Measurements from ENCODE around the gene SLC24A5.

SLC24A5 gene

DNA sequence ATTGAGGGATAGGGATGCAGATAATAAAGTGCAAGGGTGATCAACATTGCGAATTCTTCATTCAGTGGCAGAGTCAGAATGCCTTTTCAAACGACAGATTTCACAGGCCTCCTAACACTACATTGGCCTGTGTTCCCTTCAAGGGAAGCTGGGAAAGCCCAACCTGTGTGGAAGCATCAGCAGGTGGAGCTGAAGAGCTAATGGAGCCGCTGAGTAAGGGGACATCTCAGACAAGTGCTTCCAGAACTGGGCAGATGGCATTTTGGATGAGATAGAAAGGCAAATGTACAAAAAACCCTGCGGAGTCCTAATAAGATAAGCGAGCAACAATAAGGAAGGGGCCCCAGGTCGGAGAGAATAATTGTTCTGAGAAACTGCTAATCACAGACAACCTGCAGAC lies 8.5 kb upstream of the SLC24A5 start:
- no peak for DNase-seq (ENCODE audit: low read depth in 2 of 2)

GRCh38 chr15:48119277-48119676 lies 1.5 kb upstream of the SLC24A5 start:
- no peak for DNase-seq (ENCODE audit: low read depth in 2 of 2)

- no peak for DNase-seq (ENCODE audit: low read depth in 2 of 2)
Measured at GRCh38 chr15:48121849-48122248, 1.1 kb downstream of the SLC24A5 start.

GRCh38 chr15:48126667-48127355 lies 6.0 kb downstream of the SLC24A5 start:
- DNase-seq (ENCODE audit: low read depth in 2 of 2): no peak

DNA sequence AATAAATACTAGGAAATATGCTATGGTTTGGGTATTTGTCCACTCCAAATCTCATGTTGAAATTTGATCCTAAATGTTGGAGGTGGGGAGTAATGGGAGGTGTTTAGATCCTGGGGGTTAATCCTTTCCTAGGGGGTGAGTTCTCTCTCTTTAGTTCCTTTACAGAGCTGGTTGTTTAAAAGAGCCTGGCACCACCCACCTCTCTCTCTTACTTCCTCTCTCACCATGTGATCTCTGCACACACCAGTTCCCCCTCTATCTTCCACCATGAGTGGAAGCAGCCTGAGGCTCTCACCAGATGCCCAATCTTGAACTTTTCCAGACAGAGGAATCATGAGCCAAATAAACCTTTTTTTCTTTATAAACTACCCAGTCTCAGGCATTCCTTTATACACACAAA lies 10.5 kb downstream of the SLC24A5 start:
- no peak for DNase-seq (ENCODE audit: low read depth in 2 of 2)

GRCh38 chr15:48132874-48133273 lies 12.1 kb downstream of the SLC24A5 start:
- DNase-seq (ENCODE audit: low read depth in 2 of 2): no peak

GRCh38 chr15:48143856-48144255 lies 23.1 kb downstream of the SLC24A5 start:
- no peak for DNase-seq (ENCODE audit: low read depth in 2 of 2)

DNA sequence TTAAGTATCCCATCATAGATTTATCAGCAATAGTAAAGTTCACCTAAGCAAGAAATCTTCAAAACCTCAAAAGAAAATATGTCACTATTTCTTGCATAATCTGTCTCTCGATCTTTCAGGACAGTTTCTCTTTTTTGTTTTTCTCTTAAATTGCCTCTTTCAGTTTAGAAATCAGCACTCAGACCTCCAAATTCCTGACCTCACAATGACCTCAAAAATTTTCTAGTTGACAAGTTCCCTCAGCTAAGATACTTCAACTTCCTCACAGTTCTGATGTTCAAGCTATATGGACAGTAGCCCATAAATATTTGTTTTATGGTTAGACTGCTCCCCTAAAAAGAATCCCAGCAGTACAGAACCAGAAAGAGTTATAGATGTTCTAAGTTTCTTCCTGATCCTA lies 24.1 kb downstream of the SLC24A5 start:
- DNase-seq (ENCODE audit: low read depth in 2 of 2): no peak

DNA sequence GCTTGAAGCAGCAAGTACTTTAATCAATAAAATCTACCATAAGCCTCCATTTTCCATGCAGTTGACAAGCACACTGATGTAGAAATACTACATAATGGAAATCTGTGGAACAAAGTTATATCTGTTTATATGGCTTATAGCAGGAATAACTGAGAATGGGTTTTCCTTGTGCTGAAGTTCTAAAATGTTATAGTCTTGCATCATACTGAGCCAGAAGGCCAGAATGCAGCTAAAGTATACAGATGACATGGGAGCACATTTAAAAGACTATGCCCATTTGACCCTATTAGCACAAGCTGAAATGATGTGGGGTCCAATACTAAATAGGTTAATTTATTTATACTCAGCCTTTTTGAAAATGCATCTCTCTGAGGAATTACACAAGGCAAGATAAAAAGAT lies 25.1 kb downstream of the SLC24A5 start:
- DNase-seq (ENCODE audit: low read depth in 2 of 2): no peak

DNA sequence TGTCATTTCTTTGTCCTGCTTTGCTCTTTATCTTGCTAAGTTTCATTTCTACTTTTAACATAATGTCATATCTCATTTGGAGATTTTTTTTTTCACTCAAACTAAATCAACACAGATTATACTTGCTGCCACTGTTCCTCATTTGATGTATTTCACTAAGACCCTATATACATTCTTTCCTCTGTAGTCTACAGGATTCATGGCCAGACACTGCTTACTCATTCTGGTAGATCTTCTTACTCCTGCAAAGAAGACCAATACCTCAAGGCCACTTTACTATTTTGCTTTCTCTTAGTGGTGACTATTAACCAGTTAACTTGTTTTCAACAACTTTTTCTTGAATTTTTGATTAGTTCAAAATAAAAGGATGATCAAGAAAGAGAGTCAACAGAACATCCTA lies 26.6 kb downstream of the SLC24A5 start:
- no peak for DNase-seq (ENCODE audit: low read depth in 2 of 2)

- no peak for DNase-seq (ENCODE audit: low read depth in 2 of 2)
Measured at GRCh38 chr15:48149858-48150257, 29.1 kb downstream of the SLC24A5 start.

DNA sequence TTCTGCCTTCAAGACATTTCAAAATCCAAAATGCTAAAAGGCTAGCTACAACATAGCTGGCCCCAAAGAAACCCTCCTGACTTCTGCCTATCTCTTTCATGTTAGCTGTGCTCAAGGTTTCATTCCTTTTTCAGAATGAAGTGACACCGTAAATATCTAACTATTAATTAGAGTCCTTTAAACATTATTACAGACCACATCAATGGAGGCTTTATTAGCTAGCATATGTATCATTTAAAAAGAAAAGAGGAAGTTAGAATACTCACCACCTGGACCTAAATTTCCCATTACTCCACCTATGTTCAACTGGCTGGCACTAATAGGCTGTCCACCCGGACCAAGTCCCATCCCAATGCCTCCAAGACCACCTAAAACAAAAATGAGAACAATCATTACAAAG lies 32.7 kb downstream of the SLC24A5 start:
- DNase-seq (ENCODE audit: low read depth in 2 of 2): no peak

DNA sequence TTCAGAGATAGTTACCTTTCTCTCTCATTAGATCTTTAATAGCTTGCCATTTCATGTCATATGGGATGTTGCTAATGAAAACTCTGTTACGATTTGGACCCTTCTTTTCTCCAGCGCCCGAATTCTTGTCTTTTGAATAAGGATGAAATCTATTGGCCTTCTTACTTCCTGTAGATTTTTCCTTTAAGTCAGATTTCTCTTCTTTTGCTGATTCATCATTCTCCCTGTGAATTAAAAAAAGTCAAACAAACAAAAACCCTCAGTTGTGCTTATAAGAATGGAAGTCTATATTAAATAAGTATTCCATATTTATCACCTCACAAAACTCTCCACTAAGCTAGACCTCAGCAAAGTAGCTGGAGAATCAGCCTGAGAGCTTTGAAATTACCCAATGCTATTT lies 47.8 kb downstream of the SLC24A5 start:
- DNase-seq (ENCODE audit: low read depth in 2 of 2): no peak

- no peak for DNase-seq (ENCODE audit: low read depth in 2 of 2)
Measured at GRCh38 chr15:48170981-48171380, 50.2 kb downstream of the SLC24A5 start.

GRCh38 chr15:48175126-48175525 lies 54.3 kb downstream of the SLC24A5 start:
- DNase-seq (ENCODE audit: low read depth in 2 of 2): no peak

GRCh38 chr15:48176112-48176511 lies 55.3 kb downstream of the SLC24A5 start:
- no peak for DNase-seq (ENCODE audit: low read depth in 2 of 2)

- no peak for DNase-seq (ENCODE audit: low read depth in 2 of 2)
Measured at GRCh38 chr15:48176957-48177356, 56.2 kb downstream of the SLC24A5 start.

GRCh38 chr15:48177383-48177765 lies 56.6 kb downstream of the SLC24A5 start:
- DNase-seq (ENCODE audit: low read depth in 2 of 2): no peak

- DNase-seq (ENCODE audit: low read depth in 2 of 2): peak; percentile 58 to 61
Measured at GRCh38 chr15:48177766-48178647, 57.2 kb downstream of the SLC24A5 start, which contains the start of gene MYEF2. Gene MYEF2, minus strand, starts transcription at chr15:48178295. Its CDS starts 58 bp downstream, at chr15:48178237.

GRCh38 chr15:48178648-48178931 lies 57.8 kb downstream of the SLC24A5 start:
- no peak for DNase-seq (ENCODE audit: low read depth in 2 of 2)

DNA sequence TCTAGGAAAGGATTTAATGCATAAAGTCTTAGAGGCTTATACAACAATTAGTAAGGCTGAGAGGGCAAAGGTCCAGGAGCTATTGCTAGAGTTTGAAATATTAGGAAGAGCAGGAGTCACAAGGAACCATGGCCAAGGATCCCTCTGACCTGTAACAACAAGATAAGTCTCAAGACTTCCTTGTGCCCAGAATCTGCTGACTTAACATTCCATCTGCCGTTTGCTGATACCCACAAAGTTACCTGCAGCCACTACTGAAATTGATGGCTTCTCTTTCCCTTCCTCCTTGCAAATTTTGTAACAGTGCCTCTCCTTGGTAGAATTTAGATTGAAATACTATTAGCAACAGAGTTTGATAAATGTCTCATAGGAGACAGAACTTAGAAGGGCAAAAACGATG lies 62.0 kb downstream of the SLC24A5 start:
- no peak for DNase-seq (ENCODE audit: low read depth in 2 of 2)

GRCh38 chr15:48185529-48185928 lies 64.7 kb downstream of the SLC24A5 start:
- DNase-seq (ENCODE audit: low read depth in 2 of 2): no peak

DNA sequence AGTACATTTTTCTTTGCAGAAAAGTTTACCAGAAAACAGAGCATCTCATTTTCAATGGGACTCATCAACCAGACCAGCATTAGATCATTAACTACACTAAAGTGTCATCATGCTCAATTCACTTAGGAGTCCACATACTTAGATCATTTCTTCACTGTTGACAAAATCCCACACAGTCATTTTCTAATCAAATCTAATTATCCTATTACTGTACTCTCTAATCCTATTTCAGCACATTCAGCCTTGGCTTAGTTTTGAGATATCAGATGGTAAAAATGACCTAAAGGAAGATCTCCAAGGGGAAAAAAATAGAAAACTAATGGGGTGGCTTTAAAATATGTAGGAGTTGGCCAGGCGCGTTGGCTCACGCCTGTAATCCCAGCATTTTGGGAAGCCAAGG lies 65.5 kb downstream of the SLC24A5 start:
- no peak for DNase-seq (ENCODE audit: low read depth in 2 of 2)
